C4-2B (cell line): ENCODE results near the gene HTT.

Experiments
- H3K27ac ChIP-seq: fragments of 450-650 bp; 2 replicates; pipeline ENCODE4 v1.5.1; 2017
- CTCF ChIP-seq: fragments of 450-650 bp; conservative IDR thresholded peaks from 2 replicates; pipeline ENCODE4 v1.5.1; 2017; ENCODE audit warnings: mild to moderate bottlenecking
- ZFX ChIP-seq: fragments of 450-650 bp; IDR thresholded peaks from 2 replicates; pipeline ENCODE4 v1.6.1; 2017

HTT gene

GRCh38 chr4:3124070-3124767 lies 49.7 kb downstream of the HTT start:
- TF ChIP-seq ZFX (no peak), CTCF (no peak)
- no peak overlapping the region for H3K27ac ChIP-seq

DNA sequence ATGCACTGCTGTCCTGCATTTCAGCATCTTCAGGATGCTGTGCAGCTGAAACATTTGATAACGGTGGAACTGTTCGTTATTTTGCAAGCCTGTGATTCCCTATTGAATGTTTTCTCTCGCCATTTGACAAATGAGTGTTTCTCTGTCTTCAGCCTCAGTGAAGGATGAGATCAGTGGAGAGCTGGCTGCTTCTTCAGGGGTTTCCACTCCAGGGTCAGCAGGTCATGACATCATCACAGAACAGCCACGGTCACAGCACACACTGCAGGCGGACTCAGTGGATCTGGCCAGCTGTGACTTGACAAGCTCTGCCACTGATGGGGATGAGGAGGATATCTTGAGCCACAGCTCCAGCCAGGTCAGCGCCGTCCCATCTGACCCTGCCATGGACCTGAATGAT lies 52.6 kb downstream of the HTT start:
- TF ChIP-seq CTCF = no peak
- no peak for TF ChIP-seq ZFX

DNA sequence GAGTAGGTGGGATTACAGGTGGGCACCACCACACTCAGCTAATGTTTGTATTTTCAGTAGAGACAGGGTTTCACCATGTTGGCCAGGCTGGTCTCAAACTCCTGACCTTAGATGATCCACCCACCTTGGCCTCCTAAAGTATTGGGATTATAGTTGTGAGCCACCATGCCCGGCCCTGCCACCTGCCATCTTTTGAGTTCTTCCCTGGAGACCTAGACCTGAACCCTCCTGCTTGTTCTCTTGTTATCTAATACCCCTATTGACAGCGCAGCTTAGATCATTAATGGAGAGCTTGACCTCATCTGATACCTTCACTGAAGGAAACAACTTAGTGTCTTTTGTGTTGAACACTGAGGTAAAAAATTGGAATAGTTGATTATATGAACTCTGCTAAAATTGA lies 53.6 kb downstream of the HTT start:
- TF ChIP-seq CTCF (no peak), ZFX (no peak)
- no peak overlapping the region for H3K27ac ChIP-seq

More for the DNA sequence above, 52.6 kb downstream of the HTT start:
- no peak overlapping the region for H3K27ac ChIP-seq

- no peak for TF ChIP-seq ZFX
- no peak for TF ChIP-seq CTCF
- no peak overlapping the region for H3K27ac ChIP-seq
These were observed 54.5 kb downstream of the HTT start for GRCh38 chr4:3128976-3129375.

DNA sequence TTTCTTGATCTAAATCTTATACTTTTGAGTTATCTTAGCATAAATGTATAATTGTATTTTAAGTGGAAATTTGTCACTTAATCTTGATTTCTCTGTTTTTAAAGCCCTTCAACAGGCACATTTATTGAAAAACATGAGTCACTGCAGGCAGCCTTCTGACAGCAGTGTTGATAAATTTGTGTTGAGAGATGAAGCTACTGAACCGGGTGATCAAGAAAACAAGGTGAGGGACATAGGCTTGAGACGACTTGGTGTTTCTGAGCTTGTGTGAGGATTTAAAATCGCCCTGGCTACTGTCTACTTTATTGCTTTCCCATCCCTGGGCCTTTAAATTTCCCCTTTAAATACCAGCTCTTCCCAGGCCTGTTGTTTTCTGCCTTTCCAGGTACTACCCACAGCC lies 55.7 kb downstream of the HTT start:
- H3K27ac ChIP-seq = no peak overlapping the region
- TF ChIP-seq CTCF (no peak), ZFX (no peak)

GRCh38 chr4:3130826-3131225 lies 56.3 kb downstream of the HTT start:
- no peak for TF ChIP-seq CTCF
- no peak for TF ChIP-seq ZFX
- no peak overlapping the region for H3K27ac ChIP-seq

- no peak overlapping the region for H3K27ac ChIP-seq
- TF ChIP-seq CTCF = no peak
These were observed 59.7 kb downstream of the HTT start for GRCh38 chr4:3134201-3134600.
